Activated naive CD4-positive, alpha-beta T cell treated with anti-CD3 and anti-CD28 coated beads for 36 hours (primary cell): ENCODE results near the gene ZNF716. TPM values are rescaled to one million over a fixed set of nuclear protein-coding genes. Genes with fewer than 3 reads are reported as not detected.
"Not testable (repeated sequence)": the region's sequence is repeated elsewhere in the genome, so short reads cannot be mapped to it uniquely, and the experiment has no call there.

Experiments used
- CTCF ChIA-PET: fragments of 350-600 bp; sonication (Branson Sonifier 250); formaldehyde crosslinking; loops from one replicate; lab custom pipeline; 2021; ENCODE audit warnings: antibody characterized with exemption; lab: Charles Lee
- DNase-seq: peaks from one replicate; pipeline ENCODE4 v3.0.0-alpha.2; 2020
- H3K27ac Mint-ChIP-seq: one replicate; pipeline ENCODE4 v1.8.0; 2021; ENCODE audit warnings: mild to moderate bottlenecking, mixed read lengths
- H3K27me3 Mint-ChIP-seq: one replicate; pipeline ENCODE4 v1.8.0; 2021; ENCODE audit warnings: low read depth, mixed read lengths
- H3K36me3 Mint-ChIP-seq: one replicate; pipeline ENCODE4 v1.8.0; 2021; ENCODE audit warnings: low read depth, mixed read lengths
- H3K4me1 Mint-ChIP-seq: one replicate; pipeline ENCODE4 v1.8.0; 2021; ENCODE audit warnings: low read depth, mixed read lengths
- H3K4me3 Mint-ChIP-seq: one replicate; pipeline ENCODE4 v1.8.0; 2021; ENCODE audit warnings: mild to moderate bottlenecking, moderate library complexity, mixed read lengths
- H3K9me3 Mint-ChIP-seq: one replicate; pipeline ENCODE4 v1.8.0; 2021; ENCODE audit warnings: mixed read lengths
- intact Hi-C: fragments of 100-400 bp; cut with micrococcal nuclease; formaldehyde crosslinking; loops from one replicate; pipeline ENCODE4 v1.15.1; 2023
- total RNA-seq, 2 experiments: library from RNA; stranded (reverse); gene quantifications; one replicate each; pipeline ENCODE4 v1.2.3, GENCODE V29; 2021

The ZNF716 gene
- total RNA-seq = not detected

DNA sequence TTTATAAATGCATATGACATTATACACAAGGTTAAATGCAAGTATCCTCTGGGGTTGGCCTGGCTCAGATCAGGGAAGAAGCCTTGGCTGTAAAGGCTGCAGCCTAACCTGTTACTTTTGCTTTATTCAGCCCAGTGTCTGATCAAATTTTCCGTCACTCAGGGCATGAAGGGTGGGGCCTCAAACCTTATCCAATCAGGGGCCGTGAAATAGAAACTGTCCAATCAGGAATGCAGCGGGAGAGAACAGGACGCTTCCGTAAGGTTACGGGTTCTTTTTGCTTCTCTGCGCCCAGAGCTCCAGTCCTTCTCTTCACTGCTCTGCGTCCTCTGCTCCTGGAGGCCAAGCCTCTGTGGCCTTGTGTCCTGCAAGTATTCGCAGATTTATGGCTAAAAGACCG is at the start of gene ZNF716:
ZNF716 (plus strand) TSS at position 274 of the 400 bp plus-strand sequence; CDS start at position 386, 112 bp downstream.
- intact Hi-C loops = no loop called here
- Mint-ChIP-seq H3K4me1 (no peaks in the 10 kb centered on the region), H3K27me3 (no peaks in the 10 kb centered on the region), H3K4me3 (no peak within 1 kb of the TSS), H3K36me3 (peaks cover 2% of the 10 kb centered on the region), H3K9me3 (peaks cover 22% of the 10 kb centered on the region), H3K27ac (no peak within 1 kb of the TSS)
- CTCF ChIA-PET = no interaction called here
- no peak for DNase-seq

DNA sequence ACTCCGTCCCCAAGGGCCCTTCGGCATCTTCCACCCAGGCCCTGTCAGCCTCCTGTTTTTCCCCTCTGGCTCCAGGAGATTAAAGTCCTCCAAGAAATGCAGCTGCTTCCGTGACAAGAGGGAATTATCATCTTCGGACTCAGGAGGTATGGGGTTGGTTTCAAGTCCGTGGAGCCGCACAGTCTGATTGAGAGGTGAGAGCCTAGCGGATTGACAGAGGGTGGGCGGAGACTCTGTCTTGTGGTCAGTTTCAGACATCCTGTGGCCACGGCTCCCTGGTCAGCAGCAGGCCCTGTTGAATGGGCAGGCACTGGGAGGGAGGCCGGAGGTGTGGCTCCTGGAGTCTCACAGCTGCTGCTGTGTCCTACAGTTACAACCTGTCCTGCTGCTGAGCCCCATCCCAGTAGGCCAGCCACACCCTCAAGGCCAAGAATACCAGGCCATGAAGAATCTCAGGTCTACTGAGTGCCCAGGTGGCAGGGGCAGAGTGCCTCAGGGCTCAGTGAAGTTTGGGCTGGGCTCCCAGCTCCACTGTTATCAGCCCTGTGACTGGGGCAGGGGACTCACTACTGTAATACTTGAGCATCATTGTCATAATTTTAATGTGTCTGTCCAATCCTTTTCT is 49.3 kb upstream of the ZNF716 start:
- no peaks in the 10 kb centered on the region for H3K4me1 Mint-ChIP-seq
- intact Hi-C loops = no loop called here
- no peak for DNase-seq
- no peaks in the 10 kb centered on the region for H3K27me3 Mint-ChIP-seq
- peaks cover 20% of the 10 kb centered on the region for H3K9me3 Mint-ChIP-seq
- CTCF ChIA-PET = no interaction called here
- no peak overlapping the region for H3K4me3 Mint-ChIP-seq
- H3K36me3 Mint-ChIP-seq = peaks cover 2% of the 10 kb centered on the region
- H3K27ac Mint-ChIP-seq = no peak overlapping the region

DNA sequence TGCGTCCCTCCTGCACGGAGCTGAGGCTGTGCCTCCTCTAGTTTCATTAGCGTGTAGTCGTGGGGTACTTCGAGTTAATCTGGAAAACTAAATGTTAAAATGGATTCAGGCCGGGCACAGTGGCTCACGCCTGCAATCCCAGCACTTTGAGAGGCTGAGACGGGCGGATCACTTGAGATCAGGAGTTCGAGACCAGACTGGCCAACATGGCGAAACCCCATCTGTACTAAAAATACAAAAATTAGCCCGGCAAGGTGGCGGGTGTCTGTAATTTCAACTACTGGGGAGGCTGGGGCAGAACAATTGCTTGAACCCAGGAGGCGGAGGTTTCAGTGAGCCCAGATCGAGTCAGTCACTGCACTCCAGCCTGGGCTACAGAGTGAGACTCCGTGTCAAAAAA is 46.9 kb upstream of the ZNF716 start:
- peaks cover 15% of the 10 kb centered on the region for H3K9me3 Mint-ChIP-seq
- intact Hi-C loops, H3K4me3 Mint-ChIP-seq, DNase-seq, H3K27me3 Mint-ChIP-seq, H3K36me3 Mint-ChIP-seq, H3K27ac Mint-ChIP-seq, CTCF ChIA-PET, H3K4me1 Mint-ChIP-seq: not testable (repeated sequence)

DNA sequence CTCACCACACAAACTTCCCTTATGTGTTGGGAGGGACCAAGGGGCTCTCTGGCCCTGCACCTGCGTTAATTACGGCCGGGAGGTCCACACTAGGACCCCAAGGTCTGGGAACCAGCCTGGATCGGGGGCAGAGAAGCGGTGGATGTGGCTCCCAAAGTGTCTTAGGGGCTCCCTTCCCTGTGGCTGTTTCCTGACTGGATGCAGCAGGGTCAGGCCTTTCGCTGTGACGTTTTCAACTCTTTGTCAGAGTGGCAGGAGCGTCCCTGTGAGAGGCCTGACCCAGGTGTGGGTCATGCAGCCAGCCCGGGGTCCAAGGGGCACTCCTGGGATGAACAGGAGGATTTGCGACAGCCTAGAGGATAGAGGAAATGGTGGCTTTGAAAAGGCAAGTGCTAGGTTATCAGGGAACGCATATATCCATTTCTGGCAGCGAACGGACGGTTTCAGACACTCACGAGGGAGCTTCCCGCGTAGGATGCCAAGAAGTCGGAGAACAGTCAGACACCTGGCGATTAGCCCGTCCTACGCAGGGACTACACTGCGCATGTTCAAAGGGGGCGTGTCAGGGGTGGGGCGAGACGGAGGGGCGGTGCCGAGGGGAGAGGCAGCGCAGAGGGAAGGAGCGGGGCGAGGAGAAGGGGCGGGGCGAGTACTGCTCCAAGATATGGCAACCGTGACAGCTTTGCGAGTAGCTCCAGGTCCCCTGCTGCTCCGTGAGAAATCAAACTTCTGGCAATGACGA is 46.2 kb upstream of the ZNF716 start:
- H3K27ac Mint-ChIP-seq = no peak overlapping the region
- intact Hi-C loops = no loop called here
- no peaks in the 10 kb centered on the region for H3K27me3 Mint-ChIP-seq
- H3K36me3 Mint-ChIP-seq = peaks cover 2% of the 10 kb centered on the region
- no peak for DNase-seq
- no peak overlapping the region for H3K4me3 Mint-ChIP-seq
- no peaks in the 10 kb centered on the region for H3K4me1 Mint-ChIP-seq
- CTCF ChIA-PET = no interaction called here
- peaks cover 15% of the 10 kb centered on the region for H3K9me3 Mint-ChIP-seq

DNA sequence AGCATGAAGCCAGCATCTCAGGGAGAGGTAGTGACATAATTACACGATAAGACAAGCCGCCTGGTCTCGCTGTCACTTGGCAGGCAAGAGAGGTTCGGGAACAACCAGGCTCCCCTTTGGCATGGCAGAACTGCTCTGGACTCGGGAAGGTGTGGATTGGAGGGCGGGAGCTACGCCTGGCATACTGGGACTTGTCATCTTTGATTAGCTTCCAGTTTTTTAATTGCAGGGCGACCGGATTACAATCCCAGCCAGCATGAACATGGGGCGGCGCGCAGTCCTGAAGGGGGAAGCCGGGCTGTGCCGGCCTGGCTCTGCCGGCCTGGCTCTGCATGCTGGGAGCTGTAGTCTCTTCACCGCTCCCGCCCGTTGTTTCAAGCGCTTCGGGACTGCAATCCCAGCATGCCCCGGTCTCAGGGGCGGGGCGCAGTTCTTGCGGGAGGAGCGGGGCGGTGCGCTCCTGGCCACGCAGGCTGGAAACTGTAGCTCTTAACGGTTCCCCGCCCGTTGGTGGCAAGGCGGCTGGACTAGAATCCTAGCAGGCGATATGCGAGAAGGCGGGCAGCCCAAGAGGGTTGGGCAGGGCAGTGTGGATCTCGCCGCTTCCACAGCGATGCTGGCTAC is 45.5 kb upstream of the ZNF716 start:
- CTCF ChIA-PET = no interaction called here
- Mint-ChIP-seq H3K4me1 (no peaks in the 10 kb centered on the region), H3K27ac (no peak overlapping the region), H3K9me3 (peaks cover 18% of the 10 kb centered on the region), H3K4me3 (no peak overlapping the region), H3K36me3 (peaks cover 2% of the 10 kb centered on the region), H3K27me3 (no peaks in the 10 kb centered on the region)
- DNase-seq = no peak
- intact Hi-C loops = no loop called here

DNA sequence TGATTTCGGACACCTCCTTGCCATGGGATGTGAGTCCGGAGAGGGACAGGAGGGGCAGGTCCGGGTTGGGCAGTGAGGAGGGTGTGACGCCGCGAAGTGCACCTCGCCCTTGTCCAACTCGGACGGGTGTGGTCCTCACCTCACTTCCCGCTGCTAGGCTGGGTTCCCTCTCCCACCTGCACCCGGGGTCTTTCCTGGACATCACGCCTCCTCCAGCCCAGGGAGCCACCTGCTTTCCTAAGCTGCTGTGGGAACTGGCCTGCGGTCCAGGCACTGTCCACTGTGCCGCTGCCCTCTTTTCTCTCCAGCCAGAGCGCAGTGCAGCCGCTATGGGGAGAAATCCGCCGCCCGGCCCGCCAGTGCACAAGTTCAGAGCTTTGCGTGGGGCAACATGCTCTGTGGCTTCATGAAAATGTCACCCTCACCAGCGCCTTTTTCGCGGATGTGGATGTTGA is 45.0 kb upstream of the ZNF716 start:
- Mint-ChIP-seq H3K9me3 (peaks cover 19% of the 10 kb centered on the region), H3K27me3 (no peaks in the 10 kb centered on the region), H3K4me3 (no peak overlapping the region)

DNA sequence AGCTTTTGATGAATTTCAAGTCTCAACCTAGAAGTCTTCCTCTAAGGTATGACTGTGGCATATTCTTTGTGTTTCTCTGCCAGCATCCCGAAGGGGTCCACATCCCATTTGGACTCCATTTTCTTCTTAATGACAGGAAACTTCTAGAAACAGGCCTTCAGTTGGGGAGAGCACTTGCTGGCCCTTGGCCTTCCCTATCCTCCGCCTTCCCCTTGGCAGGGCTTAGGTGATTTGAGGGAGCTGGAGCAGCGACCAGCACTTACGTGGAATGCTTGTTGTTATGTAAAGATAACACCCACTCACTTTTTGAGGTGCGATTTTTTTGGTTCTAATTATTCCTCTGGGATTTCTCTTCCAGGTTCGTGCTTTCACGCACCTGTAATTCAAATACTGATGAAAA is 42.9 kb upstream of the ZNF716 start:
- CTCF ChIA-PET = no interaction called here
- Mint-ChIP-seq H3K4me3 (no peak overlapping the region), H3K4me1 (no peaks in the 10 kb centered on the region), H3K27ac (no peak overlapping the region), H3K36me3 (peaks cover 2% of the 10 kb centered on the region), H3K9me3 (peaks cover 19% of the 10 kb centered on the region), H3K27me3 (no peaks in the 10 kb centered on the region)
- intact Hi-C loops = no loop called here
- DNase-seq = no peak

More for the DNA sequence above, 45.0 kb upstream of the ZNF716 start:
- H3K36me3 Mint-ChIP-seq = peaks cover 2% of the 10 kb centered on the region
- no peak overlapping the region for H3K27ac Mint-ChIP-seq
- intact Hi-C loops = no loop called here
- CTCF ChIA-PET = no interaction called here
- DNase-seq = no peak
- no peaks in the 10 kb centered on the region for H3K4me1 Mint-ChIP-seq

DNA sequence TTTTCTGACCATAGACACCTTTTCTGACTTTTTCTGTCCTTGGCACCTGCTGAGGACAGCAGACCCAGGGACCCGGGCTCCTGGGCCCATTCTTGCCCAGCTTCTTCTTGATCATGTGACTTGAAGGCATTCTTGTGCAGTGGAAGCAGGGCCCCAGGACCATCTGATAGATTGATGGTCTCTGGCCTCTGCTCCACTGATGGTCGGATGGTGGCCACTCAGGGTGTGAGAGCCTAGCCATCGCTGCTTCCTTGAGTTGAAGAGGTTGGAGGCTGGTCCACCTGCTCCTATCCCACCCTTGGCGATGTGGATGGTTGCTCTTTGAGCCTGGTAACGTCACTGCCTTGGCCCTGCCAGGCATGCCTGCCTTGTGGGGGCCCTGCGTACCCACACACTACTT is 37.8 kb upstream of the ZNF716 start:
- no peak overlapping the region for H3K27ac Mint-ChIP-seq
- no peaks in the 10 kb centered on the region for H3K27me3 Mint-ChIP-seq
- CTCF ChIA-PET = no interaction called here
- H3K4me3 Mint-ChIP-seq = no peak overlapping the region
- H3K9me3 Mint-ChIP-seq = peaks cover 4% of the 10 kb centered on the region
- no peak for DNase-seq
- H3K36me3 Mint-ChIP-seq = no peaks in the 10 kb centered on the region
- intact Hi-C loops = no loop called here
- H3K4me1 Mint-ChIP-seq = no peaks in the 10 kb centered on the region

DNA sequence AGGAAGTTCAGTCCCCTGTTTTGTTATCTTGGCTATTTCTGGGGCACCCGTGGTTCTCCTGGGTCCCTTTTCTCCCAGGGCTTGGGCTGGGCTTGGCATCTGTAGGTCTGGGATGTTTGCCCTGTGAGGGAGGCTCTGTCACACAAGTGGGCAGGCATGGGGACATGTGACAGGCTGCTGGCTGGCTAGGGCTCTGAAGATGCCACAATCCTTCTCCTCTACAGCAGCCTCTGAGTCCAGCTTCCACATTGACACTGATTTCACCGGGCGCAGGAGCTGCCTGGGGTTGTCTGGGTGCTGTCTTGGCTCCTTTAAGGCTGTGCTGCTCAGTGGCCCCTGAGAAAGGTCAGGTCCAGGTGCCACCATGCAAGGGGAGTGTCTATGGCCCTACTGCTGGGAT is 37.4 kb upstream of the ZNF716 start:
- no peak for DNase-seq
- Mint-ChIP-seq H3K4me3 (no peak overlapping the region), H3K36me3 (no peaks in the 10 kb centered on the region), H3K4me1 (no peaks in the 10 kb centered on the region), H3K27ac (no peak overlapping the region), H3K9me3 (peaks cover 4% of the 10 kb centered on the region), H3K27me3 (no peaks in the 10 kb centered on the region)
- CTCF ChIA-PET = no interaction called here
- intact Hi-C loops = no loop called here

DNA sequence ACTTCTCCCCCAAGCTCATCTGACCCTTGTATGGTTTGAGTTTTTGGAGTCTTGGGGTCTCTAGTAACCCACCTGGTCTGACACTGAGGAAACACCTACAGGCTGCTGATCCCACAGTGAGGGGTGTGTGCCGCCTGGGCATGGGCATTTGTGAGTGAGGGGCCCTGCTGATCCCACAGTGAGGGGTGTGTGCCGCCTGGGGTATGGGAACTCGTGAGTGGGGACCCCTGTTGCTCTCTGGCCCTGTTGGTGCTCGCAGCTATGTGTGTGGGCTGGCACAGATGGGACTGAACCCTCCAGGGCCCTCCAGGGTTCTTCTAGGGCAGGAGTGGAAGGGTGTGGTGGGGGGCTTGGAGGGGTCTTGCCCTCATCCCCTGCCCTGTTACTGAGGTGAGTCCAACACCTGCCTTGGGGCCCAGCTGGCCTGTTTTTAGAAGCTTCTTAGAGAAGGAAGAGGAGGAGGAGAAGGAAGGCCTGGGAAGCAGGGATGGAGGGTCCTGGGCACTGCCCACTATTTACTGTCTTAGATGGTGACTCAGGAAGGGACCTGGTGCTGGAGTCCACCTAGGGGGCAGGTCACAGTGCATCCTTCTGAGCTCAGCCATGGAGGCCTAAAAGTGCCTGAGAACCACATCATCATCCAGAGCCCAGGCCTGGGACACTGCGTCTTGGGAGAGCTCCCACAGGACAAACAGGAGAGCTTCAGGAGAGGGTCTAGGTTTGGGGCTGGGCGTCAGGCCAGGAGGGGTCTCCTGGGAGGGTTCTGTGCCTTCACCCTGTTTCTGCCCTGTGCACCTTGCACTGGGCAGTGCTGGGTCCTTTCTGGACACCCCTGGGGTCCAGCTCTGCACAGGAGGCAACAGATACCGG is 36.2 kb upstream of the ZNF716 start:
- no peaks in the 10 kb centered on the region for H3K4me1 Mint-ChIP-seq
- no peak for DNase-seq
- H3K36me3 Mint-ChIP-seq = no peaks in the 10 kb centered on the region
- H3K9me3 Mint-ChIP-seq = peaks cover 4% of the 10 kb centered on the region
- H3K27ac Mint-ChIP-seq = no peak overlapping the region
- CTCF ChIA-PET = no interaction called here
- H3K27me3 Mint-ChIP-seq = no peaks in the 10 kb centered on the region
- intact Hi-C loops = no loop called here
- no peak overlapping the region for H3K4me3 Mint-ChIP-seq

DNA sequence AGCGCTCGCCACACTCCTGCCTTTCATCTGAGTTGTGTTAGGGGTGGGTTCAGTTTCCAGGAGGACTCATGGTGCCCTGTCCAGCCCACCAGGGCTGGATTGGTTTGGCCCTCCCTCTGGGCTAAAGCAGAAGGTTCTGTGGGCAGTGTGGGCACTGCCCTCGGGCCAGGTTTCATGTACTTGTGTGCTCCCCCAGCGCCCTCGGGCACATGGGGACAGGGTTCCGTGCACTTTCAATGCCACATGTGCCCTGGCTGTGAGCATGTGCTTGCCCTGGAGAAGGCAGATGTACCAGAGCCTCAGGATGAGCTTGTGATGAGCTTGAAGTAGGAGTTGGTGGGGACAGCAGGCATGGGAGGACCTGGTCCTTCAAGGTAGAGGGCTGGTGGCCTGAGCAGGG is 35.6 kb upstream of the ZNF716 start:
- intact Hi-C loops = no loop called here
- no peak for DNase-seq
- CTCF ChIA-PET = no interaction called here
- Mint-ChIP-seq H3K4me3 (no peak overlapping the region), H3K4me1 (no peaks in the 10 kb centered on the region), H3K36me3 (no peaks in the 10 kb centered on the region), H3K9me3 (peaks cover 1% of the 10 kb centered on the region), H3K27ac (no peak overlapping the region), H3K27me3 (no peaks in the 10 kb centered on the region)

DNA sequence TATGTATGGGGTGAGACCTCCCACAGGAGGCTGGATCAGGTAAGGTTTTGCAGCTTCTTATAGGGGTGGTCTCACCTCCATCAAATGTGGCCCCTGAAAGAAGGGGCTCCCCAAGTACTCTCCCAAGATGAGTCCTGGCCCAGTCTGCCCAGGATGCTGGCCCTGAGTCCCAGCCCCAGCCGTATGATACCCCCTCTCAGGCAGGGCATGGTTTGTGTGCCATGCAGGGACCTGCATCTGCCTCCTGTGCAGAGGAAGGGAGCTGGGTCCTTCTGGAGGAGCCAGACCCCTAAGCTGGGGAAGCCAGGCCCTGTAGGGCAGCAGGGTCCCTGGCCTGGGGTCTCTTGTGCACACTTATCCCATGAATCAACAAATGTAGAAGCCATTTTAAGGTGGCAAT is 35.1 kb upstream of the ZNF716 start:
- no peak overlapping the region for H3K27ac Mint-ChIP-seq
- H3K27me3 Mint-ChIP-seq = no peaks in the 10 kb centered on the region
- H3K4me1 Mint-ChIP-seq = no peaks in the 10 kb centered on the region
- intact Hi-C loops = no loop called here
- no peaks in the 10 kb centered on the region for H3K36me3 Mint-ChIP-seq
- DNase-seq = no peak
- no peak overlapping the region for H3K4me3 Mint-ChIP-seq
- CTCF ChIA-PET = no interaction called here
- no peaks in the 10 kb centered on the region for H3K9me3 Mint-ChIP-seq
